Activated naive CD4-positive, alpha-beta T cell treated with anti-CD3 and anti-CD28 coated beads, Interleukin-2, amount 10 ng/mL, durations not matched to agents 7 days and 5 days (primary cell): ENCODE measurements around the gene XPO5.
"Not testable (repeated sequence)": the region's sequence is repeated elsewhere in the genome, so short reads cannot be mapped to it uniquely, and the experiment has no call there.

Experiments
- CTCF ChIA-PET: fragments of 350-600 bp; sonication (Branson Sonifier 250); formaldehyde crosslinking; loops from one replicate; lab custom pipeline; 2021; ENCODE audit warnings: antibody characterized with exemption; lab: Charles Lee
- DNase-seq: peaks from one replicate; pipeline ENCODE4 v3.0.0-alpha.2; 2020
- H3K27ac Mint-ChIP-seq: one replicate; pipeline ENCODE4 v1.8.0; 2021; ENCODE audit warnings: mild to moderate bottlenecking, moderate library complexity, mixed read lengths
- H3K27me3 Mint-ChIP-seq: one replicate; pipeline ENCODE4 v1.8.0; 2021; ENCODE audit warnings: mild to moderate bottlenecking, mixed read lengths
- H3K36me3 Mint-ChIP-seq: one replicate; pipeline ENCODE4 v1.8.0; 2021; ENCODE audit warnings: mixed read lengths
- H3K4me1 Mint-ChIP-seq: one replicate; pipeline ENCODE4 v1.8.0; 2021; ENCODE audit warnings: mixed read lengths
- H3K4me3 Mint-ChIP-seq: one replicate; pipeline ENCODE4 v1.8.0; 2021; ENCODE audit warnings: mild to moderate bottlenecking, moderate library complexity, mixed read lengths
- H3K9me3 Mint-ChIP-seq: one replicate; pipeline ENCODE4 v1.8.0; 2021; ENCODE audit warnings: mixed read lengths

XPO5 gene

GRCh38 chr6:43506171-43506570 lies 69.7 kb downstream of the XPO5 start:
- peaks cover 32% of the 10 kb centered on the region for H3K36me3 Mint-ChIP-seq
- H3K9me3 Mint-ChIP-seq, result no peaks in the 10 kb centered on the region
- no peak for DNase-seq
- H3K4me3 Mint-ChIP-seq, result no peak overlapping the region
- peaks cover 34% of the 10 kb centered on the region for H3K27me3 Mint-ChIP-seq
- CTCF ChIA-PET, result interaction anchor here (0.7 to 4.9 kb wide), 34 partner anchors 11 to 605 kb away, joined by 3 to 46 read pairs (median 5); partner anchors contain the start of genes CRIP3, DLK2, DNPH1 and POLR1C
- no peak overlapping the region for H3K27ac Mint-ChIP-seq
- peaks cover 10% of the 10 kb centered on the region for H3K4me1 Mint-ChIP-seq

GRCh38 chr6:43505718-43506117 lies 70.1 kb downstream of the XPO5 start:
- CTCF ChIA-PET, result interaction anchor here (0.6 to 4.9 kb wide), 31 partner anchors 10 to 561 kb away, joined by 3 to 46 read pairs (median 5); partner anchors contain the start of genes CRIP3, DLK2, DNPH1 and POLR1C
- peaks cover 30% of the 10 kb centered on the region for H3K36me3 Mint-ChIP-seq
- H3K27ac Mint-ChIP-seq, result no peak overlapping the region
- H3K4me1 Mint-ChIP-seq, result peaks cover 10% of the 10 kb centered on the region
- peaks cover 34% of the 10 kb centered on the region for H3K27me3 Mint-ChIP-seq
- DNase-seq, result no peak
- no peaks in the 10 kb centered on the region for H3K9me3 Mint-ChIP-seq
- no peak overlapping the region for H3K4me3 Mint-ChIP-seq

GRCh38 chr6:43504756-43505593 lies 70.9 kb downstream of the XPO5 start:
- Mint-ChIP-seq H3K4me3 (no peak overlapping the region), H3K36me3 (peaks cover 36% of the 10 kb centered on the region), H3K27ac (no peak overlapping the region), H3K4me1 (peaks cover 8% of the 10 kb centered on the region), H3K27me3 (peaks cover 33% of the 10 kb centered on the region), H3K9me3 (no peaks in the 10 kb centered on the region)
- CTCF ChIA-PET, result interaction anchor here (0.6 to 4.9 kb wide), 16 partner anchors 9 to 361 kb away, joined by 3 to 46 read pairs (median 4); partner anchors contain the start of genes CRIP3 and DLK2
- no peak for DNase-seq

- Mint-ChIP-seq H3K27me3 (peaks cover 18% of the 10 kb centered on the region), H3K27ac (no peak overlapping the region), H3K4me3 (no peak overlapping the region), H3K4me1 (peaks cover 2% of the 10 kb centered on the region), H3K36me3 (peaks cover 41% of the 10 kb centered on the region), H3K9me3 (no peaks in the 10 kb centered on the region)
- DNase-seq, result no peak
- CTCF ChIA-PET, result interaction anchor here (0.7 kb wide), 1 partner anchor 38 kb away, joined by 3 read pairs; no protein-coding TSS in a partner anchor
These were observed 72.4 kb downstream of the XPO5 start for GRCh38 chr6:43503443-43503842.

- no peaks in the 10 kb centered on the region for H3K9me3 Mint-ChIP-seq
These were observed 73.2 kb downstream of the XPO5 start for GRCh38 chr6:43502666-43503065.

GRCh38 chr6:43500921-43501320 lies 74.9 kb downstream of the XPO5 start:
- CTCF ChIA-PET, result interaction anchor here (1.0 kb wide), 1 partner anchor 105 kb away, joined by 3 read pairs; no protein-coding TSS in a partner anchor
- no peak for DNase-seq
- no peak overlapping the region for H3K4me3 Mint-ChIP-seq
- H3K9me3 Mint-ChIP-seq, result no peaks in the 10 kb centered on the region
- peaks cover 40% of the 10 kb centered on the region for H3K36me3 Mint-ChIP-seq
- H3K4me1 Mint-ChIP-seq, result no peaks in the 10 kb centered on the region
- H3K27ac Mint-ChIP-seq, result no peak overlapping the region
- H3K27me3 Mint-ChIP-seq, result no peaks in the 10 kb centered on the region

More at GRCh38 chr6:43502666-43503065, 73.2 kb downstream of the XPO5 start:
- Mint-ChIP-seq H3K27ac (no peak overlapping the region), H3K36me3 (peaks cover 43% of the 10 kb centered on the region), H3K4me1 (peaks cover 2% of the 10 kb centered on the region), H3K4me3 (no peak overlapping the region), H3K27me3 (peaks cover 10% of the 10 kb centered on the region)
- CTCF ChIA-PET, result no interaction called here
- DNase-seq, result no peak

GRCh38 chr6:43499028-43499815 lies 76.6 kb downstream of the XPO5 start:
- Mint-ChIP-seq H3K36me3 (peaks cover 33% of the 10 kb centered on the region), H3K4me3 (no peak overlapping the region), H3K27me3 (no peaks in the 10 kb centered on the region), H3K27ac (no peak overlapping the region), H3K4me1 (peaks cover 13% of the 10 kb centered on the region), H3K9me3 (no peaks in the 10 kb centered on the region)
- no peak for DNase-seq
- CTCF ChIA-PET, result interaction anchor here (0.9 kb wide), 1 partner anchor 8 kb away, joined by 3 read pairs; no protein-coding TSS in a partner anchor

- H3K9me3 Mint-ChIP-seq, H3K4me3 Mint-ChIP-seq, DNase-seq, H3K27ac Mint-ChIP-seq, H3K27me3 Mint-ChIP-seq: not testable (repeated sequence)
- Mint-ChIP-seq H3K4me1 (peaks cover 18% of the 10 kb centered on the region), H3K36me3 (peaks cover 28% of the 10 kb centered on the region)
- CTCF ChIA-PET, result interaction anchor here (6.3 kb wide), 1 partner anchor 8 kb away, joined by 44 read pairs; no protein-coding TSS in a partner anchor
These were observed 77.5 kb downstream of the XPO5 start for GRCh38 chr6:43498291-43498690.

- Mint-ChIP-seq H3K27me3 (no peaks in the 10 kb centered on the region), H3K4me1 (peaks cover 21% of the 10 kb centered on the region), H3K36me3 (peaks cover 26% of the 10 kb centered on the region), H3K4me3 (no peak overlapping the region), H3K27ac (no peak overlapping the region), H3K9me3 (no peaks in the 10 kb centered on the region)
- CTCF ChIA-PET, result interaction anchor here (6.3 kb wide), 1 partner anchor 9 kb away, joined by 44 read pairs; no protein-coding TSS in a partner anchor
- DNase-seq, result no peak
These were observed 78.1 kb downstream of the XPO5 start for GRCh38 chr6:43497689-43498088.

- Mint-ChIP-seq H3K9me3 (no peaks in the 10 kb centered on the region), H3K27ac (no peak overlapping the region)
- CTCF ChIA-PET, result interaction anchor here (2.6 to 6.3 kb wide), 2 partner anchors 10 to 12 kb away, joined by 7 to 44 read pairs; no protein-coding TSS in a partner anchor
These were observed 78.8 kb downstream of the XPO5 start for GRCh38 chr6:43497129-43497396.

GRCh38 chr6:43496370-43497128 lies 79.3 kb downstream of the XPO5 start:
- CTCF ChIA-PET, result interaction anchor here (1.2 to 6.3 kb wide), 4 partner anchors 10 to 267 kb away, joined by 3 to 44 read pairs (median 5); partner anchors contain the start of gene DNPH1
- H3K27me3 Mint-ChIP-seq, result no peaks in the 10 kb centered on the region
- no peaks in the 10 kb centered on the region for H3K9me3 Mint-ChIP-seq
- no peak overlapping the region for H3K27ac Mint-ChIP-seq
- no peak overlapping the region for H3K4me3 Mint-ChIP-seq
- H3K4me1 Mint-ChIP-seq, result peaks cover 21% of the 10 kb centered on the region
- DNase-seq, result peak; percentile 42
- H3K36me3 Mint-ChIP-seq, result peaks cover 18% of the 10 kb centered on the region

More at GRCh38 chr6:43497129-43497396, 78.8 kb downstream of the XPO5 start:
- no peak overlapping the region for H3K4me3 Mint-ChIP-seq
- peaks cover 21% of the 10 kb centered on the region for H3K4me1 Mint-ChIP-seq
- no peak for DNase-seq
- H3K36me3 Mint-ChIP-seq, result peaks cover 23% of the 10 kb centered on the region
- no peaks in the 10 kb centered on the region for H3K27me3 Mint-ChIP-seq

- Mint-ChIP-seq H3K4me3 (no peak overlapping the region), H3K9me3 (no peaks in the 10 kb centered on the region), H3K27ac (peak overlapping the region; percentile 87), H3K27me3 (no peaks in the 10 kb centered on the region), H3K36me3 (peaks cover 10% of the 10 kb centered on the region), H3K4me1 (peaks cover 21% of the 10 kb centered on the region)
- CTCF ChIA-PET, result interaction anchor here (0.8 to 6.3 kb wide), 9 partner anchors 10 to 266 kb away, joined by 3 to 44 read pairs (median 4); partner anchors contain the start of gene DNPH1
- DNase-seq, result peak; percentile 55
These were observed 80.4 kb downstream of the XPO5 start for GRCh38 chr6:43495409-43495941.

GRCh38 chr6:43494766-43495165 lies 81.1 kb downstream of the XPO5 start:
- Mint-ChIP-seq H3K4me1 (peaks cover 21% of the 10 kb centered on the region), H3K27ac (peak overlapping the region; percentile 87), H3K27me3 (no peaks in the 10 kb centered on the region), H3K36me3 (peaks cover 7% of the 10 kb centered on the region), H3K4me3 (no peak overlapping the region), H3K9me3 (no peaks in the 10 kb centered on the region)
- CTCF ChIA-PET, result interaction anchor here (1.0 to 6.3 kb wide), 6 partner anchors 9 to 233 kb away, joined by 3 to 44 read pairs (median 4); no protein-coding TSS in a partner anchor
- no peak for DNase-seq
